Activated CD8-positive, alpha-beta memory T cell treated with anti-CD3 and anti-CD28 coated beads, Interleukin-2, amount 50 U/mL, for 48 hours (primary cell): Measurements from ENCODE around the gene TGFB1.

Experiments
- DNase-seq: peaks from one replicate; pipeline ENCODE4 v3.0.0-alpha.2; 2020

TGFB1 gene

DNA sequence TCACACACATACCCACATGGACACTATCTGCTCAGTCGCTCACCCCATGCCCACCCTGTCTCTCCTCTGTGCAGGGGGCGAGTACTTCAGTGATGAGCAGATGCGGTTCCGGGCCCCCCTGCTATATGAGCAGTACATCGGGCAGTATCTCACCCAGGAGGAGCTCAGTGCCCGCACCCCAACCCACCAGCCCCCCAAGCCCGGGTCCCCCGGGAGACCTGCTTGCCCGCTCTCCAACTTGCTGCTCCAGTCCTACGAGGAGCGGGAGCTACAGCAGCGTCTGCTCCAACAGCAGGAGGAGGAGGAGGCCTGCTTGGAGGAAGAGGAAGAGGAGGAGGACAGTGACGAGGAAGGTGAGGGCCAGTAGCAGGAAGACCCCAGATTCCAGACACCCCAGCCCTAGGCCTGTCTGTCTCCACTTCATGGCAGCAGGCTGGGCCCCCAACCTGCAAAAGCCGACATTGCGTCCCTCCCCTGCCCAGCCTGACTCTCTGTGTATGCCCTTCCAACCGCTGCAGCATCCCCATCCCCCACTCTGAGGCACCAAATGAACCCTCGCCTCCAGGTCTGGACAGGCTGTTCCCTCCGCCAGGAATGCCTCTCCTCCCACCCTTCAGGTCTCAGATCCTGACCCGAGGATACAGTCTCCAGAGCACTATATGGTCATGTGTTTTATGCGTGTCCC lies 34.1 kb downstream of the TGFB1 start:
- no peak for DNase-seq

GRCh38 chr19:41318696-41319499 lies 34.8 kb downstream of the TGFB1 start:
- DNase-seq: no peak

DNA sequence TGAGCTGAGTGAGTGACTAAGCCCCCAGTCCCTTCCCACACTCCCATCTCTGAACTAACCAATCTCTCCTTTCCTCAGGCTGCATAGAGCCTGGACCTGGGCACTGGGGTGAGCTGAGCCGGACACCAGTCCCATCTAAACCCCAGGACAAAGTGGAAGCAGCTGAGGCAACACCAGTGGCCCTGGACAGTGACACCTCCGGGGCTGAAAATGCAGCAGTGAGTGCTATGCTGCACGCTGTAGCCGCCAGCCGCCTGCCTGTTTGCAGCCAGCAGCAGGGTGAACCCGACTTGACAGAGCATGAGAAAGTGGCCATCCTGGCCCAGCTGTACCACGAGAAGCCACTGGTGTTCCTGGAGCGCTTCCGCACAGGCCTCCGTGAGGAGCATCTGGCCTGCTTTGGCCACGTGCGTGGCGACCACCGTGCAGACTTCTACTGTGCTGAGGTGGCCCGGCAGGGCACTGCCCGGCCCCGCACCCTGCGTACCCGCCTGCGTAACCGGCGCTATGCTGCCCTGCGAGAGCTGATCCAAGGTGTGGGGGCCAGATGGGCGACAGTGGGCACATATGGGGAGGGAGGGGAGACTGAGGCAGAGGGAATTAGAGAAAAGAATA lies 37.3 kb downstream of the TGFB1 start:
- DNase-seq: no peak

DNA sequence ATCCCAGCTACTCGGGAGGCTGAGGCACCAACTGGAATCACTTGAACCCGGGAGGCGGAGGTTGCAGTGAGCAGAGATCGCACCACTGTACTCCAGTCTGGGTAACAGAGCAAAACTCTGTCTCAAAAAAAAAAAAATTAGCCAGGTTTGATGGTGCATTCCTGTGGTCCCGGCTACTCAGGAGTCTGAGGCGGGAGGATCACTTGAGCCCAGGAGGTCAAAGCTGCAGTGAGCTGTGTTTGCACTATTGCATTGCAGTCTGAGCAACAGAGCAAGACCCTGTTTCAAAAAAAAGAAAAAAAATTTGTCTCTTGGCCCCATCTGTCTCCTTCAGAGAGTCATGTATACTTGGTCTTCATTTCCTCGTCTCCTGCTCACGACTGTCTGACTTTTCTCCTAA lies 42.1 kb downstream of the TGFB1 start:
- DNase-seq: no peak

DNA sequence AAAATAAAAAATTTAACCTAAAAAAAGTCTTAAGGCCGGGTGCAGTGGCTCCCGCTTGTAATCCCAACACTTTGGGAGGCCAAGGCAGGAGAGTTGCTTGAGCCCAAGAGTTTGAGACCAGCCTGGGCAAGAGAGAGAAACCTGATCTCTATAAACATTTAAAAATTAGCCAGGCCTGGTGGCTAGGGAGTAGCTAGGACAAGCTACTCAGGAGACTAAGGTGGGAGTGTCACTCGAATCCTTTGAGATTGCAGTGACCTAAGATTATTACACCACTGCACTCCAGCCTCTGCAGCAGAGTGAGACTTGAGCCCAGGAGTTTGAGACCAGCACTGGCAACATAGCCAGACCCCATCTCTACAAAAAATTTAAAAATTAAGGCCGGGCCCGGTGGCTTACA lies 42.6 kb downstream of the TGFB1 start:
- DNase-seq: no peak

DNA sequence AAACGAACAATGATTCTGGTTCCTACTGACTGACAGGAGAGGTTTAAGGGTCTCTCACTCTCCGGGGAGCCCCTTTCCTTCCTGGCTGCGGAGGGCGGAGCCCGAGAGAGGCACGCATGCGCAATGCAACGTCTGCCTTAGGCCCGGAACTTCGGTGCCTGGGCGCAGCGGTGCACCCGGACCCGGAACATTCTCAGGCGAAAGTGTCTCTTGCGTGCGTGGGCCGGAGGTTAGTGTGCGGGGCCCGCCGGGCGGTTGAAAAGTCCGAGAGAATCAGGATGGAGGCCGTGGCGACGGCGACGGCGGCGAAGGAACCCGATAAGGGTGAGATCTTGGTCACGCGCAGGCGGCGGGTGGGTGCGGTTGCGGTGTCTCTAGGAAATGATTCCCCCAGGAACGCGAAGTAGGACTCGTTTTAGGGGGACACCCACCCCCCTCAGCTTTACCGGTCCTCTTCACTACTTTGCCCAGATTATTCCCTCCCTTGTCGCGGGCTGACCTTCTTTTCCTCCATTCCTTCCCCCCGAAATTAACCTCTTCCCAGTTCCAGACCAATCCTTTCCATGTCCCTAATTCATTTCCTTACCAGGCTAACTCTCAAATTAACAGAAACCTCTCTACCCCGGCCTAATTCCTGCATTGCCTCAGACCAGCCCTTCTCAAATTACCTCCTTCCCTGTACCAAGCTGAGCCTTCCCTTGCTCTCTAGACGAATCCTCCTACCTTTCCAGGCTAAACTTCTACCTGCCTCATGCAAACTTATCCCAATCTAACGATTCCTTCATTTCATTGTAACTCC lies 43.5 kb downstream of the TGFB1 start, which contains the start of gene CCDC97:
TSS of gene CCDC97 (plus strand) at position 140 of the 799 bp plus-strand sequence. CDS start at position 279, 139 bp downstream.
- peak; percentile 95 for DNase-seq

DNA sequence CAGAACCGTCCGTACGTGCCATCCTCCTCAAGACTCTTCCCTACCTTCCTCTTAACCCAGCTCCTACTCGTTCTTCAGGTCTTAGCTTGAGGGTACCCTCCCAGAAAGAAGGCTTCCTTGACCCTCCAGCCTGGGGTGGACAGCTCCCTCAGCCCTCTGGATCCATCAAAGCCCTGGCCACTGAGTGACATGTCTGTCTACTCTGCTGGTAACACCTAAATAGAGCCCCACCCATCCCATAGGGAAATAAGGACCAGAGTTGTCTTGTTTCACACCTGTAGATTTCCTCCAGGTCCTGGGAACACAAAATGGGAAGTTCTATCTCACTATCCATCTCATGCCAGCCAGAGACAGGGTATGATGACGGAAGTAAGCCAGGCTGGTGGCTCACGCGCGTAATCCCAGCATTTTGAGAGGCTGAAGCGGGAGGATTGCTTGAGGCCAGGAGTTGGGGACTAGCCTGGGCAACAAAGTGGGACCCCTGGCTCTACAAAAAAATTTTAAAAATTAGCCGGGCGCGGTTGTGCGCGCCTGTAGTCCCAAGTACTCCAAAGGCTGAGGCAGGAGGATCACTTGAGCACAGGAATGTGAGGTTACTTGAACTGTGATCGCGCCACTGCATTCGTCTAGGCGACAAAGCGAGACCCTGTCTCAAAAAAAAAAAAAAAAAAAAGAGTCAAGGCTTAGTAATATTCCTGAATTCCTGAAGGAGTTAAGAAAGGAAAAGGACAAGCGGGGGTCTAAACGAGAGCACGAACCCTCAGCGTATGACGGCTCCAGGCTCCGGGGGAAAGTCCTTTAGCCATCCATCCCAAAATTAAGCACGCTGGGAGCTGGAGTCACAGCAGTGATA lies 44.3 kb downstream of the TGFB1 start:
- DNase-seq: peak; percentile 69

GRCh38 chr19:41308450-41309179 lies 45.1 kb downstream of the TGFB1 start:
- DNase-seq: peak; percentile 100

DNA sequence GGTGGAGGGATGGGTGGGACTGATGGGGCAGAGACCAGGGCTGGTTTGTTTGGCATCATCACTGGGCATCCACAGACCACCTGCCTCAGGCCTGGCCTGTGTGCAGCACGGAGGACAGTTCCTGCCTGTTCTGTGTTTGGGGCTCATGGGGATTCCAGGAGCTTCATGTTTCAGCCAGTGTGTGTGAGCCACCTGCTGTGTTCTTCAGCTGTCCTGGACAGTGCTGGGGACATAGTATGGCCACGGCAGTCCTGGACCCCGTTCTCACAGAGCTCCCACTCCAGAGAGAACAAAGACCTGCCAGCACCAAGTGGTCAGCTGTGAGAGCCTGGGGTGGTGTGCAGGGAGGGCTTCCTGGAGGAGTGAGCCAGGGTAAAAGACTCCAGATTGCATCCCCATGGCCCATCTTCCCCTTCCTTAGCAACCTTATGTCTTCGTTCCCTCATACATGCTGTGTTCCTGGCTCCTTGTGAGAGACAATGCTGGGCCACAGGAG lies 45.7 kb downstream of the TGFB1 start:
- no peak for DNase-seq

GRCh38 chr19:41307090-41307875 lies 46.4 kb downstream of the TGFB1 start:
- DNase-seq: no peak

- no peak for DNase-seq
Observed at GRCh38 chr19:41305927-41306793, 47.6 kb downstream of the TGFB1 start.

- DNase-seq: no peak
Observed at GRCh38 chr19:41304706-41305483, 48.8 kb downstream of the TGFB1 start.

GRCh38 chr19:41303954-41304353 lies 49.8 kb downstream of the TGFB1 start:
- no peak for DNase-seq

DNA sequence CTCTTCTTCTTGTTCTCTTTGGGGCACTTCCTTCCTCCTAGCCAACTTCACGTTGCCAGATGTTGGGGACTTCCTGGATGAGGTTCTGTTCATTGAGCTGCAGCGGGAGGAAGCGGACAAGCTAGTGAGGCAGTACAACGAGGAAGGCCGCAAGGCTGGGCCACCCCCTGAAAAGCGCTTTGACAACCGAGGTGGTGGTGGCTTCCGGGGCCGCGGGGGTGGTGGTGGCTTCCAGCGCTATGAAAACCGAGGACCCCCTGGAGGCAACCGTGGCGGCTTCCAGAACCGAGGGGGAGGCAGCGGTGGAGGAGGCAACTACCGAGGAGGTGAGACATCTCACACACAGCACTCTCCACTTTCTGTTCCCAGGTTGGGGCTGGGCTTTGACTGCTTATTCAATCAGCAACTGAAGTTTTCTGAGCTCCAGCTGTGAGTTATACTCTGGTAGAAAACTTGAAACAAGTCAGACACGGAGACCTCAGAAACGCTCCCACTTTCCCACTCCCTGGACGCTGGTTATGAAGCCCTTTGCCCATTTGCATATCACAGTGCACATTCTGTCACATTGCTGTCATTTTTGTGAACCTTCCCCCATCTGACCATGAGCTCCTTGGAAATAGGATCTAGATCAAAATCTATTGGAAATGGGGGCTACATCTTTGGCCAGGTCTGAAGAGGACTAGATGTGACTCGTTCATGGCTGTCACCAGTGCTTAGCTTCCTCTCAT lies 50.9 kb downstream of the TGFB1 start:
- peak; percentile 87 for DNase-seq

DNA sequence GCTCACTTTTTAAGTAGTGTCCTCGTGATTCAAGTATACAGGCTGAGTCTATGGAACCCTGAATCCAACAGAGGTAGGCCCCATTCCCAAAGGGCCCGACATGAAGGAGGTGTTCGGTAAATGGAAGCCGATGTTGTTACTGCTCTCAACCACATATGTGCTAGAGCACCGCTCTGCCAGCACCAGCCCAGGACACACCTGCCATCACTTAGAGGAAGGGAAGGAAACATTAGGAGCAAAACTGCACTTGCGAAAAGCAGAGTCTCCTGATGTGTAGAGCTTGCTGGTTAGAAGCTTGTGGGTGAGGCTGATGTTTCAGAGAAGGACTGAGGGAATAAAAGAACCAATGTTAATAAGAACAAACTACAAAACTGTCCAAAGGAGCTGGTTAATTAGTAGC lies 53.2 kb downstream of the TGFB1 start:
- no peak for DNase-seq

- DNase-seq: no peak
Observed at GRCh38 chr19:41299755-41300089, 54.0 kb downstream of the TGFB1 start.

- no peak for DNase-seq
Observed at GRCh38 chr19:41299046-41299754, 54.5 kb downstream of the TGFB1 start.
